Measurements from ENCODE around the gene KLHL14.

KLHL14 gene

DNA sequence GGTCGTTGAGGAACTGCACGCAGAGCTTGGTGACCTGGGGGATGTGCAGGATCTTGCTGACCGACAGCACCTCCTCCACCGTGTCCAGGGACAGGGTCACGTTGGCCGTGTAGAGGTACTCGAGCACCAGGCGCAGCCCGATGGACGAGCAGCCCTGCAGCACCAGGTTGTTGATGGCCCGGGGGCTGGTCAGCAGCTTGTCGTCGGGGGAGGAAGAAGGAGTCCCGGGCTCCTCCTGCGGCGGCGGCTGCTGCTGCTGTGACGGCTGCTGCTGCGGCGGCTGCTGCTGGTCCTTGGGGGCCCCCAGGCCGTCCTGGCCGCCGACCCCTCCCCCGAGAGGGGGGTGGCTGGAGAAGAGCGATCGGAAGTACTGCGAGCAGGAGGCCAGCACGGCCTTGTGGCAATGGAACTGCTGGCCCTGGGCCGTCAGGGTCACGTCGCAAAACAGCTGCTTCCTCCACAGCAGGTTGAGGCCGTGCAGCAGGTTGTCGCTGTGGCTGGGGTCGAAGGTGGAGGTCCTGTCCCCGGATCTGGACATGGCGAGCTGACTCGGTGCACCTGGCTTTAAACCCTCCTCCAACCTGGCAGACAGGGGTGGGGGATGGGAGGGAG, 2.7 kb downstream of the KLHL14 start:
- DNase-seq (ENCODE audit: low read depth): no peak

- no peak for DNase-seq (ENCODE audit: low read depth)
Observed at GRCh38 chr18:32769586-32770053, 3.2 kb downstream of the KLHL14 start.

GRCh38 chr18:32769071-32769585, 3.7 kb downstream of the KLHL14 start:
- DNase-seq (ENCODE audit: low read depth): no peak

DNA sequence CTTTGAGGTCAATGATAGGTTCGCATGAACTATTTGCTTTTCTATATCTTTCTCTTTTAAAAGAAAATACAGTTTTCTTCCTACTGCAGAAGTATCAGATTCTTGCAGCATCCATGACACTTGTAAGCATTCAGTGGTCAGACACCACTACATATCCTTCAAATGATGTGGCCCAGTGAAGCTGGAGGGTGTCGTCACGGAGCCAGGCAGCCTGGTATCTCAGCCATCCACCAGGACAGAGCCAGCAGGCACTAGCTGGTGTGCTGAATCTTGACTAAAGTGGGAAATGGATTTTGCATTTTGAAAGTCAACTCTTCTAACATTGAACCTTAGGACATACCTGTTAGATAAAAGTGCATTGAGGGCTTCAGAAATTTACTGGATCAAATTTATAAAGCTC, 5.4 kb downstream of the KLHL14 start:
- no peak for DNase-seq (ENCODE audit: low read depth)

DNA sequence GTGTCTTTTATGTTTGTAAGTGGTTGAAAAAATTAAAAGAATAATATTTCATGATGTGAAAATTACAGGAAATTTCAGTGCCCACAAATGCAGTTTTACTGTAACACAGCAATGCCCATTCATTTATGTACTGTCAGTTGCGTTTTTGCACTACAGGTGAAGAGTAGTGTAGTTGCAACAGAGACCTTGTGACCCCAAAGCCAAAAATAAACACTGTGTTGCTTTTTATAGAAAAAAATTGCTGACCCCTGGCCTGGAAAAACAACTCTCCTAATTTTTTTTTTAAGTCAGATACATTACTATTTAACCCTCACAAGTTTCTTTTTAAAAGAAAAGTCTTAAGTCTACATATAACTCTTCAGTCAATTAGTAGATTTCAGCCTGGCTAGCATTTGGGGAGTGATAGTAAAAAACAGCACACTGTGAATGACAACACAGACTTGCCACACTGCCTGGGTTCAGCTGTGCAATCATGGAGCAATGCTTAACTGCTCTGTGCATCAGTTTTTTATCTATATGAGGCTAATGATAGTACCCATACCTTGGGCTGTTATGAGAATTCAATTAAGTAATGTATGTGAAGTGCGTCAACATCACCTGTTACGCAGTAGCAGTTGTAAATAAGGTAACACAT, 8.1 kb downstream of the KLHL14 start:
- DNase-seq (ENCODE audit: low read depth): no peak

GRCh38 chr18:32763293-32763692, 9.5 kb downstream of the KLHL14 start:
- DNase-seq (ENCODE audit: low read depth): no peak

DNA sequence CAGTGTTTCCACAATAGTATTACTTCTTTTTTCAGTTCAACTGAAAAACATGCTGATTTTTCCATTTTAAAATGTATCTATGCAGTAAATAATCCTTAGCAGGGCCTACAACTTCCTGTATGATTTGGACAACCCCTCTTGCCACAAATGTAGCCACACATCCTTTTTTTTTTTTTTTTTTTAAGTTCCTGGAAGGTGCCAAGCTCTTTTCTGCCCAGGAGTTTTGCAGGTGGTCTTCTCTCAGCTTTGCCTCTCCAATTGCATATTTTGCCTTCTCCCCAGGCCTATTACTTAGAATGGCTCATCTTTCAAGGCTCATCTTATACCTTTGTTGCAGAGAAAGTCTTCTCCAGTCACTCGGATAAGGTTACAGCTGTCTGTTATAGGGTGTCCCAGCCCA, 11.6 kb downstream of the KLHL14 start:
- DNase-seq (ENCODE audit: low read depth): no peak

GRCh38 chr18:32760391-32760790, 12.4 kb downstream of the KLHL14 start:
- DNase-seq (ENCODE audit: low read depth): no peak

DNA sequence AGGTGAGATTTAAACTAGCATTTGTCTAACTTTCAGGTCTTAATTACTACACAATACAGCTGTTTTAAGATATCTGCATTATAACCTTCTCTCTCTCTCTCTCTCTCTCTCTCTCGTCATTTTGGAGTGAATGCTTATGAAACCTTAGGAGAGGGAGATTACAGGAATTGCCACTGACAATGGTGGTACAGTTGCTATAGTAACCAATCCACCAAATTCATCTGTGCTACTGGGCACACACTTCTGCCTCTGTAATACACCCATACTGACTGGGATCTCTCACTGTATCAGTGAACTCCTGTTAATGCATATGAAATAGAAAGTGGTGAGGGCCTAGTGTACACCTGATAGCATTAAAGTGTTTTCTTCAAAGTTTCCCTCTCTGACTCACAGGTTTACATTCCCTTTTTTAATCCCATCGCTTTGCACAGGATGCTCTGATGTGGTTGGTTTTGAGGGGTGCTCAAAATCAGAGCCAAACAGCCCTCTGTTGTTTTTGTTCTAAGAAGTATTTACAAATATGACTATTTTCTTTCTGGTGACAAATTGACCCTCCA, 13.1 kb downstream of the KLHL14 start:
- no peak for DNase-seq (ENCODE audit: low read depth)

GRCh38 chr18:32754508-32755263, 18.1 kb downstream of the KLHL14 start:
- DNase-seq (ENCODE audit: low read depth): no peak

- no peak for DNase-seq (ENCODE audit: low read depth)
Observed at GRCh38 chr18:32753656-32754260, 19.1 kb downstream of the KLHL14 start.

DNA sequence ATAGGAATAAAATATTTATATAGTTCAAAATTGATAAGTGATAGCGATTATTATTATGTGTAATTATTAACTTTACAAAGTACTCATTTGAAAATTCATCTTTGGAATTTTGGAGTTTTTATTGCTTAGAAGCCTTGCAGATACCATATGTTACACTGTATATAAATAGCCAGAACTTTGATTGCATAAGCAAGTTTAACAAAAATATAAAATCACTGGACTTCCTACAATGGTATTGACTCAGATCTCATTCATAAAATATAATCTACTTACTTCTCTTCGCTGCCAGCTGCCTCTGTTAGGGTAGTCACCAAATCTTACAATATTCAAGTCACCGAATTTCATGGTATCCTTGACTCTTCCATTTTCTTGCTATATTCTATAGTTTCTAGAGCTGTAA, 22.5 kb downstream of the KLHL14 start:
- no peak for DNase-seq (ENCODE audit: low read depth)

DNA sequence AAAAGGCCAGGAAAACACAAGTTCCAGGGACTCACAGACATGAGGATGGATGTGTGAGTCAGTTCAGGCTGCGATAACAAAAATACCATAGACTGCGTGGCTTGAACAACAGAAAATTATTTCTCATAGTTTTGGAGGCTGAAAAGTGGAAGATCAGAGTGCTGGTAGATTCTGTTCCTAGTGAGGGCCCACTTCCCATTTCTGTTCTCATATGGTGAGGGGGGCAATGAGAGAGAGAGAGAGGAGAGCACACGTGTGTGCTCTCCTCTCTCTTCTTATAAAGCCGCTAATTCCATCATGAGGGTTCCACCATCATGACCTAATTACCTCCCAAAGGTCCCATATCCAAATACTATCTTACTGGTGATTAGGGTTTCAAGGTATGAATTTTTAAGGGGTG, 23.0 kb downstream of the KLHL14 start:
- DNase-seq (ENCODE audit: low read depth): no peak

DNA sequence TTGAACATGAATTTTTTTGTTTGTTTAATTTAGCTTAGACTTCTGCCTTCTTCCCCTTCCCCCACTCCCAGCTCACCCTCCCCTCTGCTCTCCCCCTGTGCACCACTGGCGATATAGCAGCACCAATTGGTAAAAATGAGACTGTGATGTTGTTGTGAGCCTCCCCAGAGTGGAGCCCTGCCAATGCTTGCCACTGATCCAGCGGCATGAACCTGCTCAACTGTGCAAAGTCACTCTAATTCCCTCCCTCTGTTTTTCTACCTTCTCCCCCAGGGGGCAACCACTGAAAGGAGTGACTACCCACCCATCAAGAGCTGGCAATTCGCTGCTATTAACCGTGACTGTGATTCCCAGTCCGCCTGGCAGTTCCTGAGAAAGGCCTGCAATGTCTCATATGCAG, 30.2 kb downstream of the KLHL14 start:
- no peak for DNase-seq (ENCODE audit: low read depth)

DNA sequence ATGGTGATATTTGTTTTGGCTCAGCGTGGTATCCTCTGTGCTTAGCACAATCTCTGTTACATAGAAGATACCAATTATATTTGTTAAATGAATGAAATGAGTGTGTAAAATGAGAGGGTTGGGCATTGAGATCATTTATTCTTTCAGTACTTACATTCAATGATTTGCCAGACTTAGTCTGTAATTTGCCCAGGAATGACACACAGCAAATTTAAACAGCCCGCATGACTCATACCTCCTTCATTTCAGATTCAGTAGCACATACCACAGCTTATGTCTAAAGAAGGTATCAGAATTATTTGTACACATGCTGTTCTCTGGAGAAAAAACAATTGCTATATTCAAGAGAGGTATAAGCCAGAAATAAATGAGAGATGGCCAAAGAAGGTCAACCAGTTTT, 37.0 kb downstream of the KLHL14 start:
- DNase-seq (ENCODE audit: low read depth): peak; percentile 21

DNA sequence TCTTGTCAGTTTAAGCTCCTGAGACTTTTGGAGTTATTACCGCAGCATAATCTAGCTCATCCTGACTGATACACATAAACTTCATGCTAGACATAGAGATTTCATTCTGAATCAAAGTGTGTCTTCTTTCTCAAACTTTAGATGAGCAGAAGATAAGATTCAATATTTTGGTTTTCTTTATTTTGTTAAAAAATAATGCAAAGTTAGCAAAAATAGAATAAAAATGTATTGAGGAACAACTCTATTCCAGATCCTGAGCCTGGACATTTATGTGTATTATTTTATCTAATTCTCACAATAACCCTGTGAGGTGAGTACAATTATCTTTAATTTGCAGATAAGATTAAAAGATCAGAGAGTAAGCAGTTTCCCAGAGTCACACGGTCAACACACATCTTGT, 38.4 kb downstream of the KLHL14 start:
- no peak for DNase-seq (ENCODE audit: low read depth)

- no peak for DNase-seq (ENCODE audit: low read depth)
Observed at GRCh38 chr18:32732165-32732564, 40.7 kb downstream of the KLHL14 start.

DNA sequence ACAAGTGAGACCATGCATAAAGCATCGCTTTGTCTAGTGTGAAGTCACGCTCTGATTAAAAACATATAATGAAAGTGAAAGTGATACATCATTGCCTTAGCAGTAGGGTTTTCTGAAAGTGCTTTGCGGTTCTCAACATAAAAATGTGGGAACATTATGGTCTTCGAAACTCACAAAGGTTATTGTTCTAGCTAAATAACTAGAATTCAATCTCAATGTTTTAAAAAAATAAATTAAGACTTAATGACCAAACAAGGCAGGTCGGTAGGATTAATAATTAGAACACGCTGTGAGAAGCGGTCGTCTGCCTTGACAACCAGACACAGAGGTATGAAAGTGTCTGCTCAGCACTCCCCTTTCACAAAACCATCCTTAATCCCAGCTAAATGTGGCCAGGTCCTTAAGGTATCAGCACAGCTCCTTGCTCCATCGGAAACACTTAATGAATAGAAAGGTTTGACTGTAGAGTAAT, 42.2 kb downstream of the KLHL14 start:
- DNase-seq (ENCODE audit: low read depth): peak; percentile 9

GRCh38 chr18:32730068-32730467, 42.8 kb downstream of the KLHL14 start:
- DNase-seq (ENCODE audit: low read depth): no peak

- no peak for DNase-seq (ENCODE audit: low read depth)
Observed at GRCh38 chr18:32724071-32724749, 48.6 kb downstream of the KLHL14 start.

DNA sequence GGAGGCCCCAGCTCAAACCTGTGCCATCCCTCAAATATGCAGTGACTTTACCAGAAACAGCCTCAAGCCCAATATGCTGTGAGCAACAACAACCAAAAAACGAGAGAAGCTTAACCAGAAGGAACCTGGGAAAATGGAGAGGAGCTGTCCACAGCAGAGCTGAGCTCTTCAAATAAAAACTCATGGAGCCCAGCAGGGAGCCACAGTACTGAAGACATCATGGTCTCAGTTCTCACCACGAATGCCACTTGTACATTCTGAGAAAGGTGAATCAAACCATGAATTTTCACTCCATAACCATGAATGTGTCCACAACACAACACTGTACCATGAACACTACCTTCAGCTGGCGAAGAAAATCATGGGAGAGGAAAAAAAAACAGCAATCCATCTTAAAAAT, 50.5 kb downstream of the KLHL14 start:
- DNase-seq (ENCODE audit: low read depth): no peak

GRCh38 chr18:32717126-32717525, 55.7 kb downstream of the KLHL14 start:
- no peak for DNase-seq (ENCODE audit: low read depth)
